ENCODE results near the gene ADAMTS12. TPM values are rescaled to one million over a fixed set of nuclear protein-coding genes. Genes with fewer than 3 reads are reported as not detected.

ADAMTS12 gene
- polyA plus RNA-seq, 3 donors = not detected

- no peaks in the 10 kb centered on the region for H3K36me3 Mint-ChIP-seq
- no peak overlapping the region for H3K4me3 Mint-ChIP-seq
- no peaks in the 10 kb centered on the region for H3K79me2 ChIP-seq (ENCODE audit: insufficient read depth, low read length)
These were observed 84.0 kb downstream of the ADAMTS12 start for GRCh38 chr5:33807771-33808170.

GRCh38 chr5:33806738-33807442 lies 84.9 kb downstream of the ADAMTS12 start:
- no peak overlapping the region for H3K4me3 Mint-ChIP-seq
- TF ChIP-seq, protein P1, sequence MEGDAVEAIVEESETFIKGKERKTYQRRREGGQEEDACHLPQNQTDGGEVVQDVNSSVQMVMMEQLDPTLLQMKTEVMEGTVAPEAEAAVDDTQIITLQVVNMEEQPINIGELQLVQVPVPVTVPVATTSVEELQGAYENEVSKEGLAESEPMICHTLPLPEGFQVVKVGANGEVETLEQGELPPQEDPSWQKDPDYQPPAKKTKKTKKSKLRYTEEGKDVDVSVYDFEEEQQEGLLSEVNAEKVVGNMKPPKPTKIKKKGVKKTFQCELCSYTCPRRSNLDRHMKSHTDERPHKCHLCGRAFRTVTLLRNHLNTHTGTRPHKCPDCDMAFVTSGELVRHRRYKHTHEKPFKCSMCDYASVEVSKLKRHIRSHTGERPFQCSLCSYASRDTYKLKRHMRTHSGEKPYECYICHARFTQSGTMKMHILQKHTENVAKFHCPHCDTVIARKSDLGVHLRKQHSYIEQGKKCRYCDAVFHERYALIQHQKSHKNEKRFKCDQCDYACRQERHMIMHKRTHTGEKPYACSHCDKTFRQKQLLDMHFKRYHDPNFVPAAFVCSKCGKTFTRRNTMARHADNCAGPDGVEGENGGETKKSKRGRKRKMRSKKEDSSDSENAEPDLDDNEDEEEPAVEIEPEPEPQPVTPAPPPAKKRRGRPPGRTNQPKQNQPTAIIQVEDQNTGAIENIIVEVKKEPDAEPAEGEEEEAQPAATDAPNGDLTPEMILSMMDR (IDR thresholded peaks at IDR 0.05) = no peak
- H3K9me3 Mint-ChIP-seq = peaks cover 0 to 9% (median 3%) of the 10 kb centered on the region in 7 donors
- Histone ChIP-seq H4K20me1 (ENCODE audit: insufficient read depth, low read length) (no peaks in the 10 kb centered on the region), H3K36me3 (replicated peaks in 1 of 2; ENCODE audit: control insufficient read depth in 1 of 2, insufficient read depth in 2 of 2, low read length in 2 of 2) (no peaks in the 10 kb centered on the region), H3K79me2 (ENCODE audit: insufficient read depth, low read length) (no peaks in the 10 kb centered on the region), H3K4me2 (replicated peaks; ENCODE audit: extremely low read depth, low read length, poor library complexity, severe bottlenecking) (no peak overlapping the region), H2AFZ (ENCODE audit: insufficient read depth, low read depth, low read length, poor library complexity, severe bottlenecking) (no peak overlapping the region), H3K27me3 (ENCODE audit: control insufficient read depth in 2 of 2, insufficient read depth in 2 of 2, low read length in 2 of 2) (no peaks in the 10 kb centered on the region), H3K9me3 (replicated peaks in 1 of 2; ENCODE audit: control insufficient read depth in 1 of 2, insufficient read depth in 1 of 2, low read length in 2 of 2) (no peaks in the 10 kb centered on the region), H3K27ac (ENCODE audit: low read depth in 1 of 2, low read length in 2 of 2) (no peak overlapping the region), H3K9ac (ENCODE audit: insufficient read depth, low read length, poor library complexity, severe bottlenecking) (no peak overlapping the region), H3K4me1 (ENCODE audit: control insufficient read depth in 1 of 2, insufficient read depth in 2 of 2, low read length in 2 of 2) (no peaks in the 10 kb centered on the region), H3K4me3 (replicated peaks in 1 of 3; ENCODE audit: low read depth in 2 of 3, low read length in 3 of 3) (no peak overlapping the region)
- H3K4me1 Mint-ChIP-seq = no peaks in the 10 kb centered on the region
- 95% methylated on average over 11 of the region's 13 CpGs for WGBS (ENCODE audit: insufficient coverage)
- H3K27ac Mint-ChIP-seq = no peak overlapping the region
- intact Hi-C loops (cut with micrococcal nuclease) = no loop called here
- peak in 1 of 3 donors; percentile 45 for DNase-seq
- H3K27me3 Mint-ChIP-seq (ENCODE audit: low read depth in 3 of 3) = peaks cover 0 to 3% (median 2%) of the 10 kb centered on the region in 3 donors
- H3K36me3 Mint-ChIP-seq = no peaks in the 10 kb centered on the region

More at GRCh38 chr5:33807771-33808170, 84.0 kb downstream of the ADAMTS12 start:
- peaks cover 0 to 10% (median 3%) of the 10 kb centered on the region in 7 donors for H3K9me3 Mint-ChIP-seq
- Histone ChIP-seq H3K36me3 (replicated peaks in 1 of 2; ENCODE audit: control insufficient read depth in 1 of 2, insufficient read depth in 2 of 2, low read length in 2 of 2) (no peaks in the 10 kb centered on the region), H3K4me3 (replicated peaks in 1 of 3; ENCODE audit: low read depth in 2 of 3, low read length in 3 of 3) (no peak overlapping the region), H3K9me3 (replicated peaks in 1 of 2; ENCODE audit: control insufficient read depth in 1 of 2, insufficient read depth in 1 of 2, low read length in 2 of 2) (no peaks in the 10 kb centered on the region), H2AFZ (ENCODE audit: insufficient read depth, low read depth, low read length, poor library complexity, severe bottlenecking) (no peak overlapping the region), H4K20me1 (ENCODE audit: insufficient read depth, low read length) (no peaks in the 10 kb centered on the region), H3K9ac (ENCODE audit: insufficient read depth, low read length, poor library complexity, severe bottlenecking) (no peak overlapping the region), H3K4me1 (ENCODE audit: control insufficient read depth in 1 of 2, insufficient read depth in 2 of 2, low read length in 2 of 2) (no peaks in the 10 kb centered on the region), H3K27ac (ENCODE audit: low read depth in 1 of 2, low read length in 2 of 2) (no peak overlapping the region), H3K27me3 (ENCODE audit: control insufficient read depth in 2 of 2, insufficient read depth in 2 of 2, low read length in 2 of 2) (no peaks in the 10 kb centered on the region), H3K4me2 (replicated peaks; ENCODE audit: extremely low read depth, low read length, poor library complexity, severe bottlenecking) (no peak overlapping the region)
- 78% methylated on average over 9 of the region's 9 CpGs for WGBS (ENCODE audit: insufficient coverage)
- no peak overlapping the region for H3K27ac Mint-ChIP-seq
- TF ChIP-seq, protein P1 (IDR thresholded peaks at IDR 0.05) = no peak
- H3K4me1 Mint-ChIP-seq = no peaks in the 10 kb centered on the region
- peaks cover 0 to 3% (median 2%) of the 10 kb centered on the region in 3 donors for H3K27me3 Mint-ChIP-seq (ENCODE audit: low read depth in 3 of 3)
- DNase-seq = no peak
- intact Hi-C loops (cut with micrococcal nuclease) = no loop called here

All from CD14-positive monocyte (primary cell).